Astrocyte of the cerebellum (primary cell): Measurements from ENCODE around the gene GPBP1L1.

Source experiments
- DNase-seq: peaks from one replicate; pipeline ENCODE4 v3.0.0-alpha.2; 2011; ENCODE audit warnings: low read depth
- H3K4me3 ChIP-seq: 2 replicates; pipeline ENCODE4 v1.5.1; 2011; ENCODE audit warnings: mild to moderate bottlenecking, low read depth, low read length, moderate library complexity
- in situ Hi-C: cut with HindIII; loops from 2 replicates; pipeline ENCODE4 v1.10.0; 2017; ENCODE audit warnings: low sequenced_read_pairs
- TF ChIP-seq, protein P1 (sequence below): IDR thresholded peaks from 2 replicates; pipeline ENCODE4 v1.5.1; 2012; ENCODE audit warnings: low read length, low read depth, moderate library complexity, mild to moderate bottlenecking; ENCODE audit errors: missing control alignments

Gene GPBP1L1

DNA sequence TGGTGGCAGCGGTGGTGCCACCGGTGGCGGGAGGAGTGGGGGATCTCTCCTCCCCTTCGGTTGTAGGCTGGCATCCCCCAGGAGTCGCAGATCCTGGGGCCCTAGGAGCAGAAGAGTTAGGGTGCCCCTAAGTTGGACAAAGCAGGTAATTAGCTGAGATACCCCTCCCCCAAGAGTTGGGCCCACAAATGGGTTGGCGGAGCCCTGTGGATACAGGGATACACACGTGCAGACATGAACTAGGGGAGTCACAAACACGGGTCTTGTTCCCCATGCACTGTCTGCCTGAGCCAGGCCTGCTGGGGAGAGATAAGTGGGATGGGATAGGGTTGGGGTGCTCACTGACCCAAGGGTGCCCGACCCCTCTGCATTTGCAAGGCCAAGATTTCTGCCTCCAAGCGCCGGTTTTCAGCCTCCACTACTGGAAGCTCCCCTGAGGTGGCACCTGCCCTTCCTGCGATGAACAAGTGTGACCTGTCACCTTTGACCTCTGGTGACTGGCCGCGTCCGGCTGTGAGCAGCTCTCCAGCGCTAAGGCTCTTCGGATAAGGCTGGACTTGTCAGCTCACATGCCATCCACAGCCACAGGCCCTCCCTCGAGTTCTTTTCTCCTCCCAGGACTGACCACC is 64.3 kb downstream of the GPBP1L1 start:
- DNase-seq, result no peak
- in situ Hi-C loops, result no loop called here
- TF ChIP-seq, protein P1, sequence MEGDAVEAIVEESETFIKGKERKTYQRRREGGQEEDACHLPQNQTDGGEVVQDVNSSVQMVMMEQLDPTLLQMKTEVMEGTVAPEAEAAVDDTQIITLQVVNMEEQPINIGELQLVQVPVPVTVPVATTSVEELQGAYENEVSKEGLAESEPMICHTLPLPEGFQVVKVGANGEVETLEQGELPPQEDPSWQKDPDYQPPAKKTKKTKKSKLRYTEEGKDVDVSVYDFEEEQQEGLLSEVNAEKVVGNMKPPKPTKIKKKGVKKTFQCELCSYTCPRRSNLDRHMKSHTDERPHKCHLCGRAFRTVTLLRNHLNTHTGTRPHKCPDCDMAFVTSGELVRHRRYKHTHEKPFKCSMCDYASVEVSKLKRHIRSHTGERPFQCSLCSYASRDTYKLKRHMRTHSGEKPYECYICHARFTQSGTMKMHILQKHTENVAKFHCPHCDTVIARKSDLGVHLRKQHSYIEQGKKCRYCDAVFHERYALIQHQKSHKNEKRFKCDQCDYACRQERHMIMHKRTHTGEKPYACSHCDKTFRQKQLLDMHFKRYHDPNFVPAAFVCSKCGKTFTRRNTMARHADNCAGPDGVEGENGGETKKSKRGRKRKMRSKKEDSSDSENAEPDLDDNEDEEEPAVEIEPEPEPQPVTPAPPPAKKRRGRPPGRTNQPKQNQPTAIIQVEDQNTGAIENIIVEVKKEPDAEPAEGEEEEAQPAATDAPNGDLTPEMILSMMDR, result no peak
- H3K4me3 ChIP-seq, result no peak overlapping the region

DNA sequence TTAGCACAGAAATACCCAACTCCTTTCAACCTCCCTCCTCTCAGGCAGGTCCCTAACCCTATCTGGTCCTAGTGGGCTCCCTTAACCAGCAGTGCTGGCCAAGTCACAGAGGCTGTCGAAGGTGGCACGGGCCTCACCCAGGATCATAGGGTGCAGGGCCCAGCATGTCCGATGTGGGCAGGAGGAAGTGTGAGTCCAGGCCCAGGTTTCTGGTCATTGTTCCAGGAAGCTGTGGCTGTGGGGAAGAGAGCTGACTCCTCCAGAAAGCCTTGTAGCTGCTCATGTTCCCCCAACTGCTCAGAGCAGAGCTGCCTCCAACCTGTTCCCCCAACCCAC is 64.9 kb downstream of the GPBP1L1 start:
- TF ChIP-seq, protein P1, result no peak
- in situ Hi-C loops, result no loop called here
- DNase-seq, result no peak
- H3K4me3 ChIP-seq, result no peak overlapping the region

DNA sequence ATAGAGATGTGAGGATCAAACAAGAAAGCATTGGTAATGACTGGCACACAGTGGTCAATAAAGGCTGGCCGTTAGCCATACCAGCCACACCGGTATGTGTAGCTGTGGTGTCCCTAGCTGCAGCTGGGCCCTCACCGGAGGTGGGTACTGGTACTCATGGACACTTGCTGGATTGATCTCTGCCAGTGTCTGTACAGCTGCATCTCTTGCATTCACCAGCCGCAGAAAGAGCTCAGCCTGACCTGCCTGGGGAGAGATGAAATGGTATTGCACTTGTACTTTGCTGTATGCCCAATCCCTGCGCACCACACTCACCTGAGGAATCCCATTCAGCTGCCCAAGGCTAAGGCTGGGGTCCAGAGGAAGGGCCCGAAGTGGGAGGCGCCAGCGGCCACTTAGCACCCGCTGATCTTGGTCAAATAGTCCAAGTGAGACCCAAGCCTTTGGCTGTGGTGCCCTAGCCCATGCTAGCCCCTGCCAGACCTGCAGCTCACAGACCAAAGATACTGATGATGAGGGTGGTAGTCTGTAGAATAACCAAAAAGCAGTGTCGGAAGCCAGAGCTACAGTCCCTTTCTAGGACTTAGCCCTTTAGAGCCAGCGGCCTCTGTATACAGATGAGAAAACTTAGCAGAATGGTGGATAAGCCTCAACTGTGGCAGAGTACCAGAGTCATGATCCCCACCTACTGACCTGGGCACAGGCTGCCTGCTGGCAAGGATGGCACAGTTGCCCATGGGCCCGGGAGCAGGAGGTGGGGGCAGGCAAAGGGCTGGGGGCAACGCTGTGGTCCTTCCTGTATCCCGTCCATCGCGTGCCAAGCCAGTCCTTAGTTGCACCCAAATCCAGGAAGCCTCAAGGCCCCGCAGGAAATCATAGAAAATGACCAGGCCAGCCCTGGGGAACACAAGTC is 65.5 kb downstream of the GPBP1L1 start:
- H3K4me3 ChIP-seq, result no peak overlapping the region
- no peak for DNase-seq
- TF ChIP-seq, protein P1, result no peak
- in situ Hi-C loops, result no loop called here

DNA sequence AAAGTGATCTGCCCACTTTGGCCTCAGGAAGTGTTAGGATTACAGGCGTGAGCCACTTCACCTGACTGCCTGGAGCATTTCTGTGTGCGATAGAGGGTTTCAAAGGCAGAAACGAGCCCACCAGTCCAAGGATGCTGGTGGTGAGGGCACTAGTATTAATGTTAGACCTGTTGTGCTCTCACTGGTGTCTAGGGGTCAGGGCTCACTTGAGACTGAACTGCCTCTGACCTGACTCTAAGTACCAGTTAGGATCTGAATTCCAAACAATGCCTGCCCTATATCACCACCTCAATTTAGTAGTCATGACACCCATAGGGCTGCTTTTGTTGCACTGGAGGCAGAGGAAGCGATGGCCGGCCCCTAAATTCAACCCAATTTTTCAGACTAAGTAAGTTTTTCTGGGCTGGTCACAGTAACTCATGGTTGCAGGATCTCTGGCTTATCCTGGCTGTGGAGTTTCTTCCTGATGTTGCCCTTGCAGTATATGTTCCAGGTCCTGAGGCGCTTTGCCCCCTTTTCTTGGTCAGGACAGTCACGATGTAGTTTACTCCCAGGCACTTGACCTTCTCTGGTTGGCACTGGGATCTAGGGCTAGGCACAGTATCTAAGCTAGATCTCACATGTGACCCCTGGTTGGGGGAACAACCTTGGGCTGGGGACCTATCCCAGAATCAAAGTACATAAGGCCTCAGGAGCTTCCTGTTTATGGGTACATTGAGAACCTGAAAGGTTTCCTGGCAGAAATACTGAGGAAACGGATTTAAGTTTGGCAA is 67.0 kb downstream of the GPBP1L1 start:
- no peak for DNase-seq
- TF ChIP-seq, protein P1, result no peak
- H3K4me3 ChIP-seq, result no peak overlapping the region
- in situ Hi-C loops, result no loop called here

DNA sequence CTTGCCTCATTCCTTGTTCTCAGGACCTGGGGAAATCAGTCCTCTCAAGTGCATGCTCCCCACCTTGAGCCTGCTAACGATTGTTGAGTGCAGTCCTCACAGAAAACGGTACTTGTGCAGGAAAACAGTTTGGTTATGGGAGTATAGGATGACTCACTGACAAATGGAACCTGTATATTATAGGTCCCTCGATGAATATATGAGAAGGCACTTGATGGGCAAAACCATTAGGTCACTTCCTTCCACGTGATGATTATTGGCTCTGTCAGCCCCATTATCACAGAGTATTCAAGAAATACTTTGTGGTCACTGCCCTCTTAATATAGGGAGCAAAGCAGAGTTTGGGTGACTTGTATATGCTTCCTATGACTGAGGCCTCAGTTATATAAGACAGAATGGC is 68.7 kb downstream of the GPBP1L1 start:
- no peak overlapping the region for H3K4me3 ChIP-seq
- DNase-seq, result no peak
- TF ChIP-seq, protein P1, result no peak
- in situ Hi-C loops, result no loop called here

DNA sequence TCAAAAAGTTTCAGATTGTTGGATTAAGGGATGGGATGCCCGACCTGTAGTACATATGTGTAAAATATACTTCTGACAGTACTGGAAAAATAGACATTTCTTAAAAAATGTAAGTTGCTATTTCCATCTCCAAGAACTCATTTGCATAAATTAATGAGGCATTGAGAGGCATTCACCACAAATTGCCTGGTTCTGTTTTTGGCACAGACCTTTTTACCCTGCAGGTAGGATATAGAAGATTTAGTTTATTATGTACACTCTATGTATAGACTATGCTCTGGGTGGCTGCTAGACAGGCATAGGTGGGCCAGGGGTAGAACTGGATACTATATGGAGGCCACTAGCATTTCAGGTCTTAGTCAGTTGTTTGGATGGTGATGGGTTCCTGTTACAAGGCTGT is 70.4 kb downstream of the GPBP1L1 start:
- in situ Hi-C loops, result no loop called here
- no peak for DNase-seq
- TF ChIP-seq, protein P1, result no peak
- H3K4me3 ChIP-seq, result no peak overlapping the region
